ENCODE data around the gene DLG2.
"Not testable (repeated sequence)": the region's sequence is repeated elsewhere in the genome, so short reads cannot be mapped to it uniquely, and the experiment has no call there.

Gene DLG2

GRCh38 chr11:84836371-84836770, 790.8 kb downstream of the DLG2 start:
- no peak for DNase-seq (ENCODE audit: low spot score)

- no peak for DNase-seq (ENCODE audit: low spot score)
Observed at GRCh38 chr11:84833488-84834088, 793.6 kb downstream of the DLG2 start.

GRCh38 chr11:84830372-84830771, 796.8 kb downstream of the DLG2 start:
- DNase-seq (ENCODE audit: low spot score), result no peak

GRCh38 chr11:84829162-84829561, 798.0 kb downstream of the DLG2 start:
- no peak for DNase-seq (ENCODE audit: low spot score)

GRCh38 chr11:84828616-84829015, 798.5 kb downstream of the DLG2 start:
- DNase-seq (ENCODE audit: low spot score), result no peak

- no peak for DNase-seq (ENCODE audit: low spot score)
Observed at GRCh38 chr11:84825106-84825660, 802.0 kb downstream of the DLG2 start.

GRCh38 chr11:84824624-84825023, 802.5 kb downstream of the DLG2 start:
- no peak for DNase-seq (ENCODE audit: low spot score)

- no peak for DNase-seq (ENCODE audit: low spot score)
Observed at GRCh38 chr11:84819537-84819936, 807.6 kb downstream of the DLG2 start.

- DNase-seq (ENCODE audit: low spot score), result no peak
Observed at GRCh38 chr11:84819128-84819527, 808.0 kb downstream of the DLG2 start.

GRCh38 chr11:84817998-84818397, 809.1 kb downstream of the DLG2 start:
- no peak for DNase-seq (ENCODE audit: low spot score)

GRCh38 chr11:84812471-84812969, 814.6 kb downstream of the DLG2 start:
- no peak for DNase-seq (ENCODE audit: low spot score)

GRCh38 chr11:84806354-84806753, 820.8 kb downstream of the DLG2 start:
- no peak for DNase-seq (ENCODE audit: low spot score)

GRCh38 chr11:84804041-84804440, 823.1 kb downstream of the DLG2 start:
- DNase-seq (ENCODE audit: low spot score), result no peak

GRCh38 chr11:84800755-84801346, 826.3 kb downstream of the DLG2 start:
- no peak for DNase-seq (ENCODE audit: low spot score)

GRCh38 chr11:84799112-84799511, 828.0 kb downstream of the DLG2 start:
- no peak for DNase-seq (ENCODE audit: low spot score)

- DNase-seq (ENCODE audit: low spot score), result no peak
Observed at GRCh38 chr11:84795698-84796097, 831.4 kb downstream of the DLG2 start.

- no peak for DNase-seq (ENCODE audit: low spot score)
Observed at GRCh38 chr11:84794663-84795443, 832.3 kb downstream of the DLG2 start.

GRCh38 chr11:84793318-84793717, 833.8 kb downstream of the DLG2 start:
- no peak for DNase-seq (ENCODE audit: low spot score)

- DNase-seq (ENCODE audit: low spot score), result no peak
Observed at GRCh38 chr11:84790849-84791427, 836.2 kb downstream of the DLG2 start.

- DNase-seq (ENCODE audit: low spot score), result no peak
Observed at GRCh38 chr11:84788220-84788619, 838.9 kb downstream of the DLG2 start.

GRCh38 chr11:84784158-84784557, 843.0 kb downstream of the DLG2 start:
- not testable (repeated sequence) for DNase-seq (ENCODE audit: low spot score)

- DNase-seq (ENCODE audit: low spot score), result no peak
Observed at GRCh38 chr11:84780689-84781293, 846.4 kb downstream of the DLG2 start.
